GM18511 (cell line): ENCODE data around the gene NAPEPLD.
"Not testable (repeated sequence)": the region's sequence is repeated elsewhere in the genome, so short reads cannot be mapped to it uniquely, and the experiment has no call there.

Source experiments
- ATAC-seq: cut with Tn5 transposase; IDR thresholded peaks from one replicate; pipeline ENCODE4 v1.9.1; 2021; ENCODE audit warnings: mild to moderate bottlenecking, moderate library complexity; ENCODE audit not compliant: unreplicated experiment

The NAPEPLD gene

DNA sequence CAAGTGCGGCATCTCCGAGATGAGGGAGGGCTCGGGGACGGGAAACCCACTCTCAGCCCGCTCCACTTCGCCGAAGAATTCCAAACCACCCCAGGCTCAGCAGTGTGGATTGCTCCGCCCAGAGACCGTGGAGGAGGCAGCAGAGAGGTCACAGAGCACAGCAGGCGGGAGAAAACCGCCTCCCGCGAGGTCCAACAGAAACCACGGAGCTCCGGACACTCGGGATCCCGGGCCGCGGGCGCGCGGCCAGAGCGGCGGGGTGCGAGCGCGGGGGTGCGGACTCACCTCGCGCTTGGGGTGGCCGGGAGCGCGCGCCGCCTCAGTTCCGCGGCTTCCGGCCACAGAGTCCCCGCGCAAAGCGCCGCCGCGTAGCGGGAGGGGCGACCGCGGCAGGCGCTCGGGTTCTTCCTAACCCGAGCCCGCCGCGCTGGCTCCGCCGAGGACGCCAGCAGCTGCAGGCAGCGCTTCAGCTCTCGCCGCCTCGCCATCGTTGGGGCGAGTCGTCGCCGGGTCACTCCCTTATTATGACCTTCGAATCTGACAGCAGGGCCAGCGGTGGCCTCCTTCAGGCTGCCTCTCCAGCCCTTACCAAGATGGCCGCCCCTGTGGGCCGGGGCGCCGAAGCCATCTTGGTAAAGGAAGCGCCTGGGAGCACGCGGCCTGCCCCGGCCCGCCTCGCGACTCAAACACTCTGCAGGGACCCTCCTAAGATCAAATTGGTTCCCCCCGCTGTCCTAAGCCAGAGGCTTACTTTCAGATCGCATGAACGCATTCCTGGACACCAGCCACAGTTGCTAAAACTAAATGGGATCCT lies at the start of gene NAPEPLD:
TSS of gene NAPEPLD (minus strand) at position 106 of the 814 bp plus-strand sequence. CDS start 20,323 bp downstream, outside the sequence.
- ATAC-seq = peak; percentile 81

GRCh38 chr7:103198079-103198478 lies 49.2 kb upstream of the NAPEPLD start:
- ATAC-seq = not testable (repeated sequence)

GRCh38 chr7:103195364-103195763 lies 46.5 kb upstream of the NAPEPLD start:
- ATAC-seq = not testable (repeated sequence)

DNA sequence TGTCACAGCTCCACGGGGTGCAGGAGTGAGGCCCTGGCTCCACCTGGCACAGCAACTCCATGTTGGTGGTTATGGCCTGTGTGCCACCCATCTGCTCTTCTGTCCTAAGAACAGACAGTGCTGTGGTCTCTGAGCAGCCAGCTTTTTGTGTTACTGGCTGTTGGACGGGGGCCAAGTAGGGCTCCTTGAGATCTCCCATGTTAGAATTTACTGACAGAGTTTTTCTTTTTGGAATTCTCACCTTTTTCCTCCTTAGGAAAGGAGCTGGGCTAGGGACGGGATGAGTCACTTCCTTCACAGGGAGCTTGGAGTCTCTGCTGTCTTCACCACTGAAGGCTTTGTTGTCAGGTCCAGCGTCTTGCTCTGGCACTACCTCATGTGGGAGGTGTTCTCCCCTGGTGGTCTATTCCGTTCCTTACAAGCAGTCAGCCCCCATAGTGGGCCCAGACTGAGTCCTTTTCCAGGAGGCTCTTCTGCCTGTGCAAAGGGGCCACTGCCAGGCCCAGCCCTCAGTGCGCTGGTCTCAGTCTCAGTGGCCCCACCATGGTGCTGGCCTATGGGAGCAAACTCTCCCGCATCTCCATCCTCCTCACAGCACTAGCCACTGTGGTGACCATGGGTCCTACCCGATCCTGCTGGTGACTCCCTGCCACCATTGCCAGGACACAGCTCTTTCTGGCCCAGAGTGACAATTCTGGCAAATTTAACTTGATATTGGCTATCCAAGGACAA lies 23.7 kb upstream of the NAPEPLD start:
- ATAC-seq = not testable (repeated sequence)

DNA sequence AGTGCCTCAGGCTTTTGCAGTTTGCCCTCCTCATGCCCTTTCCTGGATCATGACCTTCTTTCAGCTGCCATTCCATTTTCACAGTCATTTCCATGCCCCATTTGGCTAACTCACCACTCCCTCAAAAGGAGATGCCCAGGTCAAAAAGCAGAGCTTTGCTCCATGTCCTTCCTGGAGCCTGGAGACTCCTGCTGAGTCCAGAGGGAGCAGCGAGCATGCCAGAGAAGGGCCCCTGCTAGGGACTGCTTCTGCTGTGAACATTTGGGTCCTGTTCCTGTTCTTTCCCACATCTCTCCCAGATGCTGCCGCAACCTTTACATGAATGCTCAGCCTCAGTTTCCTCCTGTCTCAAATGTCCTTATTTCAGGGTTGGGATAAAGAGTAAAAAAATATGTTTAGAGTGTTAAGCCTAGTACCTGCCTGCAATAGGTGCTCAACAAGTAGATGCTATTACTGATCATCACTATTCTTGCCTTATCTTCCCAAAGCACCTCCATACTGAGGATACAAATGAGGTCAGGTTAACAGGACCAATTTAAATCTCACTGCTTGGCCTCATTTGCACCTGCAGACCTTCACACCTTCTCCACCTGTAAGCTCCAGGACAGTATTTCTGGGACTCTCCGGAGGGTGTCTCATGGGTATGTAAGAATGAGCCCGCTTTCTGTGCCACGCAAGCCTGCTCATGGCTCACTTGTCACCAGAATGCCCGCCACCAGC lies 23.0 kb upstream of the NAPEPLD start:
- ATAC-seq = not testable (repeated sequence)

DNA sequence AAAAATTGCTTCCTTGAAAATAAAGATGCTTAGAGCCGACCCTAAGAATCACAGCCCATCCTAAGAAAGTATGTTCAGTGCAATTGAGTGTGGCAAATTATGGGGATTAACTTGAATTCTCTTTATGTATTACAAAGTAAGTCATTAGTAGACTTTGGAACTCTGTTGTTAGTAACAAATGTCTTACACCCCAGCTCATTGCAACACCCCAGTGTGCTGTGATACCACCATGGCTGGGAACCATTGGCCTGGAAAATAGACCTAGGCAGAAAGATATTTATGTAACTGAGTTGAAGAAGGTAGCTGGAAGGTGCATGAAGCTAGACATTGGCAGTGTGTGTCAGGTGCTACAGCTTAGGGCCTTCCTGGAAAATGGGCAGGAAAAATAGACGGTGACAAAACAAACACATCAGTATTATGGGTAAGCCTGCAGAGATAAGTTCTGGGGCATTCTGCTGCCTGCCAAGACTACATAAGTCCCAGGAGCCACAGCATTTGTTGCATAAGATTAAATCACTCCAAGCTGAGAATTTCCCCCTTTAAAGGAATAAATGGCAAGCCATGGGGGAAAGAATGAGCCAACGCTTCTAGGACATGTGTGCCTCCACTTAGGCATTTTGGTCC lies 18.1 kb upstream of the NAPEPLD start:
- not testable (repeated sequence) for ATAC-seq

GRCh38 chr7:103163087-103163825 lies 14.4 kb upstream of the NAPEPLD start:
- not testable (repeated sequence) for ATAC-seq

- ATAC-seq = not testable (repeated sequence)
Measured at GRCh38 chr7:103162641-103163040, 13.7 kb upstream of the NAPEPLD start.

DNA sequence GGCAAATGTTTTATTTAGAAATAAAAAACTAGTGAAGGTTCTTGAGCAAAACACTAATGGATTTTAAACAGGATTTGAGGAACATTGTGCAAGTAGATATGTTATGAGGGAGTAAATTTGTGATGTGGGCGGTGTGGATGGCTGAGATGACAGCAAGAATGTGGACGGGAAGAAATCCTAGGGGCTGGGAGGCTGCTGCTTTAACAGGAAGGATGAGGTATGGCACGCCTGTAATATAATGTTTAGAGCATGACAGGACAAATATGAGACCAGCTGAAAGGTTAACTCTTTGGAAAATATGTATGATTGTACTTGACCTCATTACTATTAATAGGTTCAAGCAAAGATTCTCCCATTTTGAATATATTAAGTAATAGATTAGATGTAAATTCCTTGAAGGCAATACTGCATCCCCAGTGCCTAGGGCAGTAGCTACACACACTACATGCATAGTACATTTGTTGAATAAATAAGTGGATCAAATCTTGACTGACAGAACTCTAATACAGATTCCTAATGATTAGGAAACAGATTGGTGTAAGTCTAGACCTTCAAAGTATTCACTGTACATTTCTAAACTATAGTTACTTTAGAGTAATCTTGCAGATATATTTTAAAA lies 13.2 kb upstream of the NAPEPLD start:
- not testable (repeated sequence) for ATAC-seq

- ATAC-seq = not testable (repeated sequence)
Measured at GRCh38 chr7:103159072-103159471, 10.2 kb upstream of the NAPEPLD start.

- ATAC-seq = peak; percentile 80
Measured at GRCh38 chr7:103155331-103156024, 6.6 kb upstream of the NAPEPLD start.

GRCh38 chr7:103154042-103154441 lies 5.1 kb upstream of the NAPEPLD start:
- ATAC-seq = no peak

- not testable (repeated sequence) for ATAC-seq
Measured at GRCh38 chr7:103152744-103153617, 4.1 kb upstream of the NAPEPLD start.

- not testable (repeated sequence) for ATAC-seq
Measured at GRCh38 chr7:103151993-103152676, 3.2 kb upstream of the NAPEPLD start.

DNA sequence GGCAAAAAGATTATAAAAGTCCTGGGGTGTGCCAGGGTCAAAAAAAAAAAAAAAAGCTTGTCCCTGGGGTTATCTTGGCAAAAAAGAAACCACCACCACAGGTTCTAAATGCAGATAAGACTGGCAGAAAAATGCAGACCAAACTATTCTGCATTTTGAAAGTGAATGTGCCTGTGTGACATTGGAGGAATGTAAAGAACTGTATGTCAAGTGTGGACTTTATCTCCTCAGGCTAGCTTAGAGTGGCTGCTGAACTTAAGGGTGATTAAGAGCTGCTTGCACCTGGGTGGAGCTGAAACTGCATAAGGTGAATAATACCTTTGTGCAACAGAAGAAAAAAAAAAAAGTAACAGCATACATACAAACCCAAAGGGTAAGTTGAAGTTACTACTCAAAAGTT lies 1.3 kb upstream of the NAPEPLD start:
- ATAC-seq = no peak

DNA sequence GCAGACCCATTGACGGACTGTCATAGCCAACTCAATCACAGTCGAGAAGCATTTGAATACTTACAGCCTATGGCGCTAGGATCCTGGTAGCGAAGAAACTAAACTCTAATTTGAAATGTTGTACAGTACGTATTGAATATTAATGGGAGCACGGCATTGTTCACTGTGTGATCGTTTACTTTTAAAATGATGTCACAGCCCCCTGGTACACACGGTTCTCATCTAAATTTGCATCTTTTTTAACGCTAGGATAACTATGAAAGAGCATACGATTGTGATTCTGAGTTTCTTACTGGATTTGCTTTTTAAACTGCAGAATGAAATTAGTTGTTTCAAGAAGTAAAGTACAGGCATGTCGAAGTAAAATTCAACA lies 895 bp upstream of the NAPEPLD start:
- peak; percentile 33 for ATAC-seq

- no peak for ATAC-seq
Measured at GRCh38 chr7:103148131-103148993, 537 bp downstream of the NAPEPLD start.
